ENCODE data around the gene NET1. TPM values are rescaled to one million over a fixed set of nuclear protein-coding genes. Genes with fewer than 3 reads are reported as not detected.

The NET1 gene
- total RNA-seq, 1 donor from 2014 or later = 70.2 TPM

- H3K4me3 Mint-ChIP-seq = no peak overlapping the region
- peaks cover 4% of the 10 kb centered on the region for H3K36me3 Mint-ChIP-seq (ENCODE audit: low read depth)
- peaks cover 21% of the 10 kb centered on the region for H3K9me3 Mint-ChIP-seq
- H3K27ac Mint-ChIP-seq (ENCODE audit: unreplicated experiment) = no peak overlapping the region
- DNase-seq (ENCODE audit: low read depth, low spot score) = no peak
- H3K27me3 Mint-ChIP-seq (ENCODE audit: low read depth) = peaks cover under 1% of the 10 kb centered on the region
- TF ChIP-seq CTCF (conservative IDR thresholded peaks at IDR 0.05) = no peak
- no peaks in the 10 kb centered on the region for H3K4me1 Mint-ChIP-seq
Observed at GRCh38 chr10:5393529-5393928, 18.8 kb upstream of the NET1 start.

- no peak overlapping the region for H3K4me3 Mint-ChIP-seq
- peaks cover 19% of the 10 kb centered on the region for H3K9me3 Mint-ChIP-seq
- DNase-seq (ENCODE audit: low read depth, low spot score) = no peak
- H3K27ac Mint-ChIP-seq (ENCODE audit: unreplicated experiment) = no peak overlapping the region
- no peaks in the 10 kb centered on the region for H3K4me1 Mint-ChIP-seq
- H3K36me3 Mint-ChIP-seq (ENCODE audit: low read depth) = peaks cover 4% of the 10 kb centered on the region
- peaks cover 4% of the 10 kb centered on the region for H3K27me3 Mint-ChIP-seq (ENCODE audit: low read depth)
- TF ChIP-seq CTCF (conservative IDR thresholded peaks at IDR 0.05) = no peak
Observed at GRCh38 chr10:5395168-5395567, 17.2 kb upstream of the NET1 start.

- Mint-ChIP-seq H3K4me3 (no peak overlapping the region), H3K4me1 (no peaks in the 10 kb centered on the region), H3K9me3 (peaks cover 8% of the 10 kb centered on the region), H3K27ac (ENCODE audit: unreplicated experiment) (no peak overlapping the region), H3K27me3 (ENCODE audit: low read depth) (peaks cover 8% of the 10 kb centered on the region), H3K36me3 (ENCODE audit: low read depth) (no peaks in the 10 kb centered on the region)
- TF ChIP-seq CTCF (conservative IDR thresholded peaks at IDR 0.05) = no peak
- no peak for DNase-seq (ENCODE audit: low read depth, low spot score)
Observed at GRCh38 chr10:5396556-5397300, 15.6 kb upstream of the NET1 start.

- H3K36me3 Mint-ChIP-seq (ENCODE audit: low read depth) = no peaks in the 10 kb centered on the region
- H3K4me3 Mint-ChIP-seq = no peak overlapping the region
- DNase-seq (ENCODE audit: low read depth, low spot score) = no peak
- peaks cover 12% of the 10 kb centered on the region for H3K27me3 Mint-ChIP-seq (ENCODE audit: low read depth)
- TF ChIP-seq CTCF (conservative IDR thresholded peaks at IDR 0.05) = no peak
- H3K9me3 Mint-ChIP-seq = peaks cover 5% of the 10 kb centered on the region
- no peaks in the 10 kb centered on the region for H3K4me1 Mint-ChIP-seq
- no peak overlapping the region for H3K27ac Mint-ChIP-seq (ENCODE audit: unreplicated experiment)
Observed at GRCh38 chr10:5399332-5399731, 13.0 kb upstream of the NET1 start.

GRCh38 chr10:5400468-5401240 lies 11.7 kb upstream of the NET1 start:
- no peaks in the 10 kb centered on the region for H3K4me1 Mint-ChIP-seq
- H3K27ac Mint-ChIP-seq (ENCODE audit: unreplicated experiment) = no peak overlapping the region
- no peak for DNase-seq (ENCODE audit: low read depth, low spot score)
- H3K4me3 Mint-ChIP-seq = no peak overlapping the region
- peaks cover 2% of the 10 kb centered on the region for H3K9me3 Mint-ChIP-seq
- H3K36me3 Mint-ChIP-seq (ENCODE audit: low read depth) = no peaks in the 10 kb centered on the region
- no peak for TF ChIP-seq CTCF (conservative IDR thresholded peaks at IDR 0.05)
- H3K27me3 Mint-ChIP-seq (ENCODE audit: low read depth) = peaks cover 12% of the 10 kb centered on the region

Measured in neural crest cell (in vitro differentiated cells).